ENCODE data around the gene ANKRD62. TPM values are rescaled to one million over a fixed set of nuclear protein-coding genes. Genes with fewer than 3 reads are reported as not detected.
"Not testable (repeated sequence)": the region's sequence is repeated elsewhere in the genome, so short reads cannot be mapped to it uniquely, and the experiment has no call there.

The ANKRD62 gene
- total RNA-seq, 1 donor from 2014 or later: 1.2 TPM

- DNase-seq (ENCODE audit: extremely low spot score in 2 of 2): no peak
- Histone ChIP-seq H3K36me3 (no peaks in the 10 kb centered on the region), H3K9me3 (no peaks in the 10 kb centered on the region), H3K4me1 (peaks cover 4% of the 10 kb centered on the region), H3K4me3 (no peak overlapping the region), H3K27me3 (no peaks in the 10 kb centered on the region), H3K27ac (no peak overlapping the region)
- intact Hi-C loops (cut with DNase I): no loop called here
- TF ChIP-seq POLR2A (IDR thresholded peaks at IDR 0.05) (no peak), POLR2AphosphoS5 (IDR thresholded peaks at IDR 0.05; ENCODE audit: insufficient read depth in 1 of 2, low read depth in 1 of 2) (no peak), CTCF (IDR thresholded peaks at IDR 0.05) (no peak)
Observed at GRCh38 chr18:12074736-12075135, 18.9 kb upstream of the ANKRD62 start.

GRCh38 chr18:12076424-12077140, 17.1 kb upstream of the ANKRD62 start:
- DNase-seq (ENCODE audit: extremely low spot score in 2 of 2): no peak
- Histone ChIP-seq H3K9me3 (no peaks in the 10 kb centered on the region), H3K36me3 (no peaks in the 10 kb centered on the region), H3K4me3 (peak overlapping the region; percentile 15 to 22), H3K27me3 (no peaks in the 10 kb centered on the region), H3K27ac (no peak overlapping the region), H3K4me1 (peaks cover 6% of the 10 kb centered on the region)
- intact Hi-C loops (cut with DNase I): no loop called here
- TF ChIP-seq POLR2AphosphoS5 (IDR thresholded peaks at IDR 0.05; ENCODE audit: insufficient read depth in 1 of 2, low read depth in 1 of 2) (no peak), CTCF (IDR thresholded peaks at IDR 0.05) (no peak), POLR2A (IDR thresholded peaks at IDR 0.05) (no peak)

- H3K27ac ChIP-seq; H3K9me3 ChIP-seq; DNase-seq (ENCODE audit: extremely low spot score in 2 of 2); H3K36me3 ChIP-seq; H3K27me3 ChIP-seq; H3K4me1 ChIP-seq; intact Hi-C loops (cut with DNase I); H3K4me3 ChIP-seq: not testable (repeated sequence)
Observed at GRCh38 chr18:12077994-12078393, 15.6 kb upstream of the ANKRD62 start.

- Histone ChIP-seq H3K27me3 (no peaks in the 10 kb centered on the region), H3K9me3 (no peaks in the 10 kb centered on the region), H3K4me1 (peaks cover 6% of the 10 kb centered on the region), H3K36me3 (no peaks in the 10 kb centered on the region), H3K4me3 (no peak overlapping the region), H3K27ac (no peak overlapping the region)
- TF ChIP-seq POLR2A (IDR thresholded peaks at IDR 0.05) (no peak), CTCF (IDR thresholded peaks at IDR 0.05) (no peak), POLR2AphosphoS5 (IDR thresholded peaks at IDR 0.05; ENCODE audit: insufficient read depth in 1 of 2, low read depth in 1 of 2) (no peak)
- DNase-seq (ENCODE audit: extremely low spot score in 2 of 2): no peak
- intact Hi-C loops (cut with DNase I): no loop called here
Observed at GRCh38 chr18:12079491-12080237, 14.0 kb upstream of the ANKRD62 start.

GRCh38 chr18:12085136-12085535, 8.5 kb upstream of the ANKRD62 start:
- DNase-seq (ENCODE audit: extremely low spot score in 2 of 2): no peak
- H3K27ac ChIP-seq: no peak overlapping the region
- intact Hi-C loops (cut with DNase I): no loop called here
- H3K4me3 ChIP-seq: no peak overlapping the region
- H3K36me3 ChIP-seq: no peaks in the 10 kb centered on the region
- TF ChIP-seq CTCF (IDR thresholded peaks at IDR 0.05) (no peak), POLR2A (IDR thresholded peaks at IDR 0.05) (no peak), POLR2AphosphoS5 (IDR thresholded peaks at IDR 0.05; ENCODE audit: insufficient read depth in 1 of 2, low read depth in 1 of 2) (no peak)
- H3K4me1 ChIP-seq: no peaks in the 10 kb centered on the region
- no peaks in the 10 kb centered on the region for H3K27me3 ChIP-seq
- H3K9me3 ChIP-seq: no peaks in the 10 kb centered on the region

All from vagina (tissue), 2 donors.